Measurements from ENCODE around the gene TANGO2.

TANGO2 gene

GRCh38 chr22:19992481-19992911 lies 28.4 kb upstream of the TANGO2 start:
- TF ChIP-seq MAX (IDR thresholded peaks at IDR 0.05; ENCODE audit: low read depth, low read length) (no peak), POLR2A (IDR thresholded peaks at IDR 0.05; ENCODE audit: extremely low read depth, insufficient read length) (no peak), MYC (IDR thresholded peaks at IDR 0.05; ENCODE audit: low read depth, low read length) (no peak), CTCF (IDR thresholded peaks at IDR 0.05; ENCODE audit: low read depth, low read length) (no peak)
- DNase-seq (ENCODE audit: low read depth): no peak
- no peak overlapping the region for H3K4me3 ChIP-seq (ENCODE audit: low read depth, low read length)

- TF ChIP-seq MYC (IDR thresholded peaks at IDR 0.05; ENCODE audit: low read depth, low read length) (no peak), POLR2A (IDR thresholded peaks at IDR 0.05; ENCODE audit: extremely low read depth, insufficient read length) (no peak), MAX (IDR thresholded peaks at IDR 0.05; ENCODE audit: low read depth, low read length) (no peak), CTCF (IDR thresholded peaks at IDR 0.05; ENCODE audit: low read depth, low read length) (no peak)
- DNase-seq (ENCODE audit: low read depth): no peak
- no peak overlapping the region for H3K4me3 ChIP-seq (ENCODE audit: low read depth, low read length)
Measured at GRCh38 chr22:19992921-19993355, 28.0 kb upstream of the TANGO2 start.

GRCh38 chr22:19993926-19994325 lies 27.0 kb upstream of the TANGO2 start:
- no peak for DNase-seq (ENCODE audit: low read depth)
- TF ChIP-seq MAX (IDR thresholded peaks at IDR 0.05; ENCODE audit: low read depth, low read length) (no peak), POLR2A (IDR thresholded peaks at IDR 0.05; ENCODE audit: extremely low read depth, insufficient read length) (no peak), MYC (IDR thresholded peaks at IDR 0.05; ENCODE audit: low read depth, low read length) (no peak), CTCF (IDR thresholded peaks at IDR 0.05; ENCODE audit: low read depth, low read length) (no peak)
- H3K4me3 ChIP-seq (ENCODE audit: low read depth, low read length): no peak overlapping the region

- TF ChIP-seq POLR2A (IDR thresholded peaks at IDR 0.05; ENCODE audit: extremely low read depth, insufficient read length) (no peak), MAX (IDR thresholded peaks at IDR 0.05; ENCODE audit: low read depth, low read length) (no peak), CTCF (IDR thresholded peaks at IDR 0.05; ENCODE audit: low read depth, low read length) (no peak), MYC (IDR thresholded peaks at IDR 0.05; ENCODE audit: low read depth, low read length) (no peak)
Measured at GRCh38 chr22:19994851-19995610, 25.9 kb upstream of the TANGO2 start.

GRCh38 chr22:19995611-19996339 lies 25.1 kb upstream of the TANGO2 start:
- no peak for DNase-seq (ENCODE audit: low read depth)
- H3K4me3 ChIP-seq (ENCODE audit: low read depth, low read length): no peak overlapping the region
- no peak for TF ChIP-seq MYC (IDR thresholded peaks at IDR 0.05; ENCODE audit: low read depth, low read length)
- no peak for TF ChIP-seq MAX (IDR thresholded peaks at IDR 0.05; ENCODE audit: low read depth, low read length)
- TF ChIP-seq CTCF (IDR thresholded peaks at IDR 0.05; ENCODE audit: low read depth, low read length): no peak
- no peak for TF ChIP-seq POLR2A (IDR thresholded peaks at IDR 0.05; ENCODE audit: extremely low read depth, insufficient read length)

More at GRCh38 chr22:19994851-19995610, 25.9 kb upstream of the TANGO2 start:
- DNase-seq (ENCODE audit: low read depth): no peak
- no peak overlapping the region for H3K4me3 ChIP-seq (ENCODE audit: low read depth, low read length)

All from NB4 (cell line).